Dedifferentiated amniotic fluid mesenchymal stem cell (primary cell): Measurements from ENCODE around the gene STRA6.
A peak's percentile ranks its signal among the peaks of the same experiment; 100 is the strongest.

Experiments used
- DNase-seq: peaks from one replicate; pipeline ENCODE4 v3.0.0-alpha.2; 2016; ENCODE audit errors: extremely low spot score

Gene STRA6, protein sequence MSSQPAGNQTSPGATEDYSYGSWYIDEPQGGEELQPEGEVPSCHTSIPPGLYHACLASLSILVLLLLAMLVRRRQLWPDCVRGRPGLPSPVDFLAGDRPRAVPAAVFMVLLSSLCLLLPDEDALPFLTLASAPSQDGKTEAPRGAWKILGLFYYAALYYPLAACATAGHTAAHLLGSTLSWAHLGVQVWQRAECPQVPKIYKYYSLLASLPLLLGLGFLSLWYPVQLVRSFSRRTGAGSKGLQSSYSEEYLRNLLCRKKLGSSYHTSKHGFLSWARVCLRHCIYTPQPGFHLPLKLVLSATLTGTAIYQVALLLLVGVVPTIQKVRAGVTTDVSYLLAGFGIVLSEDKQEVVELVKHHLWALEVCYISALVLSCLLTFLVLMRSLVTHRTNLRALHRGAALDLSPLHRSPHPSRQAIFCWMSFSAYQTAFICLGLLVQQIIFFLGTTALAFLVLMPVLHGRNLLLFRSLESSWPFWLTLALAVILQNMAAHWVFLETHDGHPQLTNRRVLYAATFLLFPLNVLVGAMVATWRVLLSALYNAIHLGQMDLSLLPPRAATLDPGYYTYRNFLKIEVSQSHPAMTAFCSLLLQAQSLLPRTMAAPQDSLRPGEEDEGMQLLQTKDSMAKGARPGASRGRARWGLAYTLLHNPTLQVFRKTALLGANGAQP

DNA sequence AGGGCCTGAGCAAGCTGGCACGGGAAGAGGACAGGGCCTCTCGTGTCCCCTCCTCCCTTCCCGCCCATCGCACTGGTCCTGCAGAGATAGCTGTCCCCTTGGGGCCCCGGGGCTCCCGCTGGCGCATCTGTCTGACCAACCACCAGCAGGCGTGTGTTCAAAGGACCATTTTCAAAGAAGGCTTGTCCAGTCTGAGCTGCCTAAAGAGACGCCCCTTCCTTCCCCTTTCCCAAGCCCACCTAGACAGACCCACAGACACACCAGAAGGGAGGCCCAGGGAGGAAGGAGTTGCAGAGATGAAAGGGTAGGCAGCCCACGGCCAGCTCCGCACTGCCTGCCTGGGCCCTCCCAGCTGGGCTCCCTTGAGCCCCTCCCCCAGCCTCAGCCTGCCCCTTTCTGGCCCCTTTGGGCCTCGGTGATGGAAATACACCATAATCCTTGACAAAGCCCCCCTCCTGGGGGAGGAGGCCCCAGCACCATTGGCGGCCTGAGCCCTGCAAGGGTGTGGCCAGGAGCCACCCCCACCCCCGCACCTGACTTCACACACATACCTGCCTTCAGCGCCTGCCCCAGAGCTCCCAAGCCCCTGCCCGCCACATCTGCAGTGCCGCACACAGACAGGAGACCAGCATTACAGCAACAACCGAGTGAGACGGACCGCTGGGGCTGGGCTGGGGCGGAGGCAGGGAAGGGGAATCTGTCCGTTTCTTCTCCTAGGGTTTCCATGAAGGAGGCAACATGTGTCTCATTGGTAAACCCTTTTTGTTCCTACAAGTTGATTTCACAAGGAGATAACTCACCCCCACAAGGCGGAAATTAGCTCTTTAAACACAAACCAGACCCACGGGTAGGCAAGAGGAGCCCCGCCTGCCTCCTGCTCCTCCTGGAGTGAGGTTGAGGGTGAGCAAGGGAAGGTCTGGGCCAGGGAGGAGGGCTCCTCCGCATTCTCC lies at the start of gene STRA6:
Gene STRA6, minus strand, starts transcription at position 336 of the 950 bp plus-strand sequence. CDS start 520 bp downstream, outside the sequence.
- no peak for DNase-seq

DNA sequence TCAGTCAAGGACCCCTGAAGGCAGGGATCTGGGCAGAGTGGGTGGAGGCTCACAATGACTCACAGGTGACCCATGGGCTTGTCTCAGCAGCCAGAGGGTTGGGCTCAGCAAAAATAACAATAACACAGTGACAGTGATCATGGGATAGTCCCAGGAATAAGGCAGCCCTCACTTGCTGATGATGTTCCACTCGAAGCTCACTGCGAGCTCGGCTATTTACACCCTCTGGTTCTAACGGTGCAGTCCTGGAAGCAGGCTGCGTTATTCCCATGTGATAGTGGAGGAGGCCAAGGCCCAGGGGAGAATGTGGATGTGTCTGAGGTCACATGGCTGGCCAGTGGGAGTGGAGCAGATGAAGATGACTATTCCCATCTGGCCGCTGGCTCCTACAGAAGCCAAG lies 49.7 kb upstream of the STRA6 start:
- no peak for DNase-seq

DNA sequence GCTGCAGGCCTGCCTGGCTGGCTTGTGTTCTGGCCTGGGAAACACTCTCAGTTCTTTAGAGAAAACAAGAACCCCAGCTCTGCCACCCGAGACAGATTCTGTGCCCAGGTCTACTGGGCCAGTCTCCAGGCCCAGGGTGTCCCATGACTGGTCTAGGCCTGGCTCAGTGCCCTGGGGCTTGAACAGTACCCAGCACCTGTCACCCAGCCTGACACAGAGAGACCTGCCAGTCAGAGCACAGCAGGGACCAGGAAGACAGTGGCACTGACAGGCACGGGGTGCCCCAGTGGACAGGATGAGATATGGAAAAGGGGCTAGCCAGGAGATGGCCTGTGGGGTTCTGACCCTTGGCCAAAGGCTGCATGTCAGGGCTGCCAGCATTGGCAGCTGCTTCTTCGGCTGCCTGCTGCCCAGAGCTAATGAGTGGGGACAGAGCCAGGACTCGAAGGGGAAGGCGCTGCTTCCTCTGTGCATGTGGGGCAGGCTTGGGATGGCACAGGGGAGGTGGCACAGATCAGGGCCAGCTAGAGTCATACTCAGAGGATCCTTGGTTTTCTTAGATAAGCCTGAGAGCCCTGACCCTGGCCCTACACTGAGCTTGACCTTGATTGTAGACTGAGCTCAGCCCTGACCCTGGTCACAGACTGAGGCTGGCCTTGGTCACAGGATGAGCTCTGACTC lies 48.7 kb upstream of the STRA6 start:
- no peak for DNase-seq

DNA sequence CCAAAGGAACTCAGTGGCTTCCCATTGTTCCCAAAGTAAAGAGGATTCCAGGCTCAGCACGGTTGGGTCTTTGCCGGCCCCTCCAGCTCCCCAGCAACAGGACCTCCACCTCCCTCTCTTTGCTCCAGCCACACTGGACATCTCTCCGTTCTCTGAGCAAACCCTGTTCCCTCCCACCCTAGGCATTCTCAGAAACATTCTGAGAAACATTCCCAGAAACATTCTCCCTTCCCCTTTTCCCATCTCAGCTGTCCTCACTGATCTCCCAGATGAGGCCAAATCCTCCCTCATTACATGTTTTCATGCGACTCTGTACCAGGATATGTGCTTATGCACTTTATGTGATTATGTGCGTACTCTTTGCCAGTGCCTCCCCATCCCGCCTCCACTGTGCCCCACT lies 47.7 kb upstream of the STRA6 start:
- DNase-seq, result no peak

DNA sequence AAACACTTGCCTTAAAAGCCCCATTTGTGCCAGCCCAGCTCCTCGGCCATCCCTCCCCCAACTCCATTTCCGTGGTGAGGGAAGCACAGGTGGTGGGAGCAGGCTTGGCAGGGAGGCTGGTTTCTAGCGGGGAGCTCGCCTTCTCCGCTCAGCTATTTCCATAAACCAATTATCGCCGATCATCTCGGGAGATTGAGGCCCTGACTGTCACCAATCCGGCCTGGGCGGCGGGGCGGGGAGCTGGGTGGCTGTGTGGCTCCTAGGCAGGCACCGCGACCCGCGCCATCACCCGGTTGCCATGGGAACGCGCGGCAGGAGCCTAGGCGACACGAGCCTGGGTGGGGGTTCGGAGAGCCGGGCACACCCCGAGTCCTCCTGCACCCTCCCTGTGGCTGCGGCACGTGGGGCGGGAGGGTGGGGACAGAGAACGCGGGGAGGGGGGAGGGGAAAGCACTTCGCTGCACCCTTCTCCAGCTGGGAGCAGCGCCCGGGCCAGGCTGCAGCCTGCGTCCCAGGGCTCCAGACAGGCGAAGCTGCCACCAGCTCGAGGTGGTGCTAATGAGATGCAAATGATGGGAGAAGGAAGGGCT lies 42.9 kb upstream of the STRA6 start:
- DNase-seq, result no peak

DNA sequence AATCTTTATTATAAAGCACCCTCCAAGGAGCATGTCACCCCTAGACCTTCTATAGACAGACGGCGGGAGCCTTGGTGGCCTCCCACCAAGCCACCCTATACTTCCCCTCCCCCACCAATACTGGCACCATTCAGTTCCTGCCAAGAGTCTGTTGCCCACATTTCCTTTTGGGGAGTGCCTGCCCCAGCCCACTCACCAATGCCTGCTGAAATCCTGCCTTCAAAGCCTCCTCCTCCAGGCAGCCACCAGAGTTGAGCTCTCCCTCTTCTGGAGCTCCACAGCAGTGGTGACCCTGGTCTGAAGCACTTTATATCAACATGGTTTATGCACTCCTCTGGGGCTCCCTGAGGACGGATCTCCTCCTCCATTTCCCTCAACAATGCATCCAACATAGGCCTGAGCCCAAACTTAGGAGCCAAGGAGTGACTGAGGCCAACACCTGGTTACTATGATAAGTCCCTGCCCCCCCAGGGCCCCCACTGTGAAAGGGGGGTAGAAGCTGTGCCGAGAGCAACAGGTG lies 42.3 kb upstream of the STRA6 start:
- DNase-seq, result no peak

DNA sequence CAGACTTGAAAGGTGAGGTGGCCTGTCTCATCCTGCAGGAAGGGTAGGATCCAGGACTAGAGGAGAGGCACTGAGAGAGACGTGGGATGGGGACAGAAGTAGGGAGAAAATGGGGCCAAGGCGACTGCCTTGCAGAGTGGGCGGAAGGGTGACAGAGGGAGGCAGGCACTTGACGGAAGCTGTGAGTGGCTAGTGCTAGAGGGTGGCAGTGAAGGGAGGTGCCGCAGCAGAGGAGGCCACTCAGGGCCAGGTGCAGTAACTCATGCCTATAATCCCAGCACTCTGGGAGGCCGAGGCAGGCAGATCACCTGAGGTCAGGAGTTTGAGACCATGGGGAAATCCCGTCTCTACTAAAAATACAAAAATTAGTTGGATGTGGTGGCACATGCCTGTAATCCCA lies 40.8 kb upstream of the STRA6 start:
- no peak for DNase-seq

DNA sequence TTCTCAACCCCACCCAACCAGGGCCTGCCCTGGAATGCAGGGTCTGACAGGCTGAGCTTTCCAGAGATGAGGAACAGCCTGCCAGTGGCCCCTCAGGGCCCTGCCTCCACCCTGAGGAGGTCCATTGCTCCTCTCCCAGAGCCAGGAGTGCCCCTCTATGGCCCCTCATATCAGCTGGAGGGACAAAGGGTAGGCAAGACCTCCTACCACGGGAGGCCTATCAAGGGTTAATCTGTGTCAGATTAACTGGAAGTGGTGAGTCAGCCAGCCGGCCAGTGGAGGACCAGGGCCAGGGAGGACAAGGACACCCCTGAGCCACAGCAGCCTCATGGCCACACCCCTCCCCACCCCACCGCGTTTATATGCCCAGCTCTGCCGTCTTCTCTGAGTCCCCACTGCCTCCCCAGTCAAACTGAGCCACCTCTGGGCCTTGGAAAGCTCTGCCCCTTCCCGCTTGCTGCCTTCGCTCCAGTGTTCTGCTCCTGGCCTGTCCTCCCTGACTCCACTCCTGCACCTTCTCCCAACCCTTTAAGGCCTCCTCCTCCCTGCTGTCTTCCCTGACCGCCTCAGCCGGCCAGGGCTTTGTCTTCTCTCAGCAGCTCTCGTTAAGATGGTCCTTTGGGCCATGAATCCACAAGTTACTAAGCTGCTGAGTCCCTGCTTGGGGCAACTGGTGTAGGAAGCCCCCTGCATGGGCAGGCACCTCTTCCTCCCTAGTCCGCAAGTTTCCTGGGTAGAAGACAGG lies 40.0 kb upstream of the STRA6 start:
- peak; percentile 31 for DNase-seq

DNA sequence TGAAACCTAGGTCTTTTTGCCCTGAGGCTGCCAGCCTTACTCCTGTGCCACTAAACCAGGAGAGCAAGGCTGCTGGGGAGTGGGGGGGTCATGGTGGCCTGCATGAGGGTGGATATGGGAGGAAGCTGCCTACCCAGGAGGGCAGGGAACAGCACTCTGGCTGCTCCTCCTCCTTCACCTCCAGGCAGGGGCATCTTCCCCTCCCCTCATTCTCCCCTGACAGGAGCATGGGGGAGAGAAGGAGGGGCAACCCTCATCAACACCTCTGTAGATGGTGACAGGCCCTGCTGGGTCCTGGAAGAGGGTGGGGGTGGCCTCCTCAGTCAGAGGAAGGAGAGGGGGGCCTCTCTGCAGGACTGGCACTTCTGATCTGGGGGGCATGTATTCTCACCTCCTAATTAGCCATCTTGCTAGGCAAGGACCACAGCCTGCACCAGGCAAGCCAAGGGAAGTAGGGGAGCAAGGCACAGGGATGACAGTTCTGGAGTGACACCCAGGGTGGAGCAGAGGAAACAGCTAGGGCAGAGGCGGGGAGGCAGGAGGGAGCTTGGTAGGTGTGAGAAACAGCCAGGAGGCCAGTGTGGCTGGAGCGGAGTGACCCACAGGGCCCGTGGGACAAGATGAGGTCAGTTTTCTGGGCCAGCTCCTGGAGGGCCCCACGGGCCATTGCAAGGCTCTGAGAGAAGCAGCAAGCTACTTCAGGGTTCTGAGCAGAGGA lies 38.5 kb upstream of the STRA6 start:
- no peak for DNase-seq

DNA sequence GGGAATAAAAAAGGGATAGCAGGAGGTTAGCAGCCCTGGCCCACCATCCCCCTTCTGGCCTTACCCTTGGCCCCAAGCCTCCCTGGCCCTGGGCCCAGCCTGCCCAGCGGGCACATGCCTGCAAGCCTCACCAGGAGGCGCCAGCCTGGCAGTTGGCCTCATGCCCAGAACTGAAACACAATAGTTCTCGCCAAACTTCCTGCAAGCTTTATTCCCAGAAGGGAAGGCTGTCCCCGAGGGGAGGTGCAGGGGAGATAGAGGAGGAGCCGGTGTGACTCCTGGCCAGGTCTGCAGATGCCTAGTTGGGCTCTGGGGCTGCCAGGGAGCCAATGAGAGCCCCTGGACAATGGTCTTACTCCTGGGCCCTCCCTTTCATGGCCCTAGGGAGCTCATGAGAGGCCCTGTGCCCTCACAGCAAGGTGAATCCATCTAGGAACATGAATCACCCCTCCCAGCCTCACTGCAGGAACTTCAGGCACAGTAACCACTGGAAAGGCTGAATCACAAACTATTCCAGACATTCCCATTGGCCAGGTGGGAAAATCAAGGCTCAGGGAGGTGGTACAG lies 37.5 kb upstream of the STRA6 start:
- DNase-seq, result peak; percentile 74

DNA sequence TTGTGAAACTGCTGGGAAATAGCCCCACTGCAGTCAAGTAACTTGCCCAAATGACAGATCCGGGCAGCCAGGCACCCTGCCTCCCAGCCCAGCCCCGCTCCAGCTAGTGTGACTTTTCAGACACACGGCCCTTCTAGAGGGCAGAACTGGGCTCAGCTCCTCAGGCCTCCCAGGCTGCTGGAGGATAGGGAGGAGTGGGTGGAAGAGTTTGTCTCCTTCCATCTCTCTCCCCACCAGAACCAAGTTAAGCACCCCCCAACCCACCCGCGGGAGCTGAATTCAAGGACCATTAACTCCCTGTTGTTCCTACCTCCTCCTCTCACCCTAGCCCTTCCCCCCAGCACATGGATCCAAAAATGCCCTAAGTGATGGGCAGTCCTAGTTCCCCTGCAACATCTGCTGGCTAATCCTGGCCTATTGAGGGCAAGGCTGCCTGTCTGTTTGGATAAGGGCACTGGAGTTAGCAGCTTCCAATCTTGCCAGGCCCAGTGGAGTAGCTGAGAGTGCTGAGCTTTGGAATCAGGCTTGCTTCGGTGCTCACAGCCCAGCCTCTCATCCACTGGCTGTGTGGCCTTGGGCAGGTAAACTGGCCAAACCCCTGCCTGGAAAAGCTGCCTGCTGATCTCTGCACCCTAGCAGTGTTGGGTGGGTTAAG lies 36.6 kb upstream of the STRA6 start:
- no peak for DNase-seq

DNA sequence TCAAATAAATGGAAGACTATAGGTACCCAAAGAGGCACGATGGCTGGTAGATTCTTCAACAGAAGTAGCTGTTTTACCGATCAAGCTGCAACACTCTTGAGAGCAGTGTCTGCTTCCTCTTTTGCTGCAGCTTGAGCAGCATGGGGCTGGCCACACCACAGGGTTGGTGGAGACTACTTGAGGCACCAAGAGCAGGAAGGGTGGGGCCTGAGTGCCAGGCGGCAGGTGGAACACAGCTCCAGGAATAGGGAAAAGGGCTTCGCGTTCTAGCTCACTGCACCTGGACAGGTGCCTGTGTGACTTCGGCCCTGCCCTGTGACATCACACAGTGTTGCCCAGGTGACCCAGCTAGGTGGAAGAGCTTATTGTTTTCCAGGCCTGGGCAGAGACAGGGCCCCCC lies 33.4 kb upstream of the STRA6 start, which contains the start of gene CCDC33:
Gene CCDC33, plus strand, starts transcription at position 365 of the 400 bp plus-strand sequence. CDS start 394 bp downstream, outside the sequence.
- no peak for DNase-seq

DNA sequence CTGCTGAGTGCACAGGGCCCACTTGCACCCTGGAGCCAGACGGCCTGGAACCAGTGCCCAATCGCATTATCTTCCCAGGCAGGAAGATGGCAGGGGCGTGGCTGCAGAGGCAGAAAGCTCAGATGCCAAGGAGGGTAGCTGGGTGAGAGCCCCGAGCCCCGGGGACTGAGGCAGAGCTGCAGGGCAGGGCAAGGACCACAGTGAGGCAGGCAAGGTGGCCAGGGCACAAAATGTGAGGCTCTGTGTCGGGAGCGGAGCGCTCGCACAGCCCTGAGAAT lies 31.9 kb upstream of the STRA6 start:
- no peak for DNase-seq

DNA sequence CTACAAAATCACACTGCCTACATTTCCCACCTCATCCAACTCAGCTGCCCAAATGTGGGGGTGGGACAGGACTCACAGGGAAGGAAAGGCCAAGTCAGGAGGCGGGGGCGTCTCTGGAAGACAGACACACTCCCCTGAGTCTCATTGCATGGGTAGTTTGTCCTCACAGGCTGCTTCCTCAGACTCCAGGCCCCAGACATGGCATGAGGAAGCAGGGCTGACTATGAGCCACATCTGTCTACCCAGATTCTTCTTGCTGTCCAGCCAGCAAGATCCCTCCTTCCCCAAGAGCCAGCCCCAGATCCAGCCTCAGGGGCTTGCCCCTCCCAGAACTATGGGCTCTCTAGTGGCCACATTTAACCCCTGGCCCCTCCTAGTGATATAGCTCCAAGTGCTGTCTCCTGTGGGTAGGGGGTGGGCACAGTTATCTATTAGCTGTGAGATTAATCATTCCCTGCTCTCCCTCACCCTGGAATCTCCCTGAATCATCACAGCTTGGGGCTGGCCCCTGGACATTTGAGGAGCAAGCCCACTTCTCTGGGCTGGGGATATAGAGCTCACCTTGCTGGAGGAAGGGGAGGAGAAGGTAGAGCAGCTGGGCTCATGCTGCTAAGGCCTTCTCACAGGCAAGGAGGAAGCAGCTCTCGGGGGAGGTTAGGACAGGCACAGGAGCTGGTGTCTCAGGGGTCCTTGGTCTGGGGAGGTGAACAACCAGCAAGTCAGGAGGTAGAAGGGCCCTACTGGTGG lies 31.4 kb upstream of the STRA6 start:
- DNase-seq, result no peak

DNA sequence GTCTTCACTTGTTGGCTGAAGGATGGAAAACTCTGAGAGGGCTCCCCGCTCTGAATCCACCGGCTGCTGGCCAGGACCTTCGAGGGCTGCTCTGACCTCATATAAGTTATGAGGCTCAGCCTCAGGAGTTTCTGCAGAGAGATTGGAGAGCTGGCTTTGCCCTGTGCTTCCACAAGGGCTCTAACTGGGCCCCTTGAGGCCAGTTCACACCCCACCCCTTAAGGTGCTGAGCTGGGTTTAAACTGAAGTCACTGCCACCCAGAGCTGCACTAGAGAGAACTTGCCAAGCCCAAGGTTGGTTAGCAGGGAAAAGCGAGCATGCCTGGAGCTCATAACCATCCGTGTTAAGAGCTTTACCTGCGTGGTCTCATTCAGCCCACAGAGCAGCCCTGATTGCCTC lies 30.8 kb upstream of the STRA6 start:
- no peak for DNase-seq

DNA sequence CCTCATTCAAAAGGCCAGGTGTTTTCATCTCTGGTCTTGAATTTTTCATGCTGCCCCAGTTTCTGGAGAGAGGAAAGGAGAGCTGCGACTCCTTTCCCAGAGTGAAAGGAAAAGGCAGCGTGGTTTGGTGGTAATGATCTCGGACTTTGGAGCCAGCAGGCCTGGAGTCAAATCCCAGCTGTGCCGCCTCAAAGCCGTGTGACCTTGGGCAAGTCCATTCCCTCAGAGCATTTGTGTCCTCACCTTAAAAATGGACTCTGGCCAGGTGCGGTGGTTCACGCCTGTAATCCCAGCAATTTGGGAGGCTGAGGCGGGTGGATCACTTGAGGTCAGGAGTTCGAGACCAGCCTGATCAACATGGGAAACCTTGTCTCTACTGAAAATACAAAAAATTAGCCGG lies 28.9 kb upstream of the STRA6 start:
- no peak for DNase-seq

DNA sequence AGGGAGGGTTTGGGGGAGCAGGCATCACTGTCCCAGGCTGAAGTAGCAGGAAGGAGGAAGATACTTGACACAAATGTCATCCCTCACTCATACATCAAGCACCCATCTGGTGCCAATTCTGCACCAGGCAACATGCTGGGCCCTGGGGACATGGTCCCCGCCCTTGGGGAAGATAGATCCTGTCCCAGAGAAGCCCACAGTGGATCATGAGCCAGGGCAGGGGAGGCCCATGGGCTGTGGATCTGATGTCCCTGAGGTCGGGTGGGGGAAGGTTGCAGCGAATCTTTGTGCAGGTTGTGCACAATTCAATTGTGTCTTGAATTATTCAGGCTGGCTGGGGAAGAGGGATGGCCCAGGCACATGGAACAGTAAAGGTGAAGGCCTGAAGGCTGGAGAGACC lies 27.1 kb upstream of the STRA6 start:
- DNase-seq, result no peak

DNA sequence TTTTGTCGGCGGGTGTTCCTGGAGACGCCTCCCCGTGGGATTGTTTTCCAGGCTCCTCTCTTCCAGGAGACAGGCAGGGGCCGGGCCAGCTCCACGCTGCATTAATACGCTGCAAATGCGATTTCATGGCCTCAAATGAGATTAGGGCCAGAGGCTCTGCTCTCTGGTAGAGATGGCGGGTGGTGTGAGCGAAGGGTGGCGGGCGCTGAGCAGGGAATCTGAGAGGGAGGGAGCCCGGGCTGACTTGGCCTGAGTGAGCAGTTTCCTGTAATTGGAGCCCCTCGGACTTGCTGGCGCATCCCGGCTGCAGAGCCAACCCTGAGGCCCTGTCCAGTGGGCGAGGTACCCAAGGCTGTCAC lies 26.1 kb upstream of the STRA6 start:
- DNase-seq, result no peak
